GM12878 (cell line): ENCODE data around the gene PRR12.

ENCODE experiments used
- BACH1 ChIP-seq: fragments of 450-650 bp; IDR thresholded peaks from 2 replicates; pipeline ENCODE4 v1.6.1; 2017; ENCODE audit warnings: mild to moderate bottlenecking, borderline replicate concordance
- BCL11A ChIP-seq: IDR thresholded peaks from 2 replicates; pipeline ENCODE4 v1.6.1; 2011; ENCODE audit warnings: low read depth, low read length
- CHD4 ChIP-seq: fragments of 200-600 bp; sonication (generic); IDR thresholded peaks from 2 replicates; pipeline ENCODE4 v1.6.1; 2016; ENCODE audit warnings: mild to moderate bottlenecking
- CTCF ChIP-seq, 3 experiments: IDR thresholded peaks in 2 of 3; conservative IDR thresholded peaks in 1 of 3; 2 replicates each; pipeline ENCODE4 v1.5.1; 2011; ENCODE audit warnings: low read depth in 3 of 3, low read length in 3 of 3, mild to moderate bottlenecking in 3 of 3, control low read depth in 2 of 3, moderate library complexity in 2 of 3, inconsistent platforms in 1 of 3, mixed read lengths in 1 of 3; ENCODE audit not compliant: control insufficient read depth in 2 of 3, insufficient read depth in 1 of 3; ENCODE audit errors: extremely low read depth in 1 of 3
- EP300 ChIP-seq, 2 experiments: fragments of 150-350 bp in 1 of 2; IDR thresholded peaks; 2 replicates each; pipeline ENCODE4 v1.6.1; 2011 to 2012; ENCODE audit warnings: low read depth in 2 of 2, low read length in 2 of 2, borderline replicate concordance in 1 of 2, improper control_type of control experiment in 1 of 2, inconsistent platforms in 1 of 2; ENCODE audit not compliant: control insufficient read depth in 1 of 2
- POLR2AphosphoS5 ChIP-seq: IDR thresholded peaks from 2 replicates; pipeline ENCODE4 v1.6.1; 2011; ENCODE audit warnings: mild to moderate bottlenecking, low read length, inconsistent platforms
- SMC3 ChIP-seq: IDR thresholded peaks from 2 replicates; pipeline ENCODE4 v1.6.1; 2011; ENCODE audit warnings: low read length, improper control_type of control experiment, borderline replicate concordance
- STAT3 ChIP-seq: IDR thresholded peaks from 2 replicates; pipeline ENCODE4 v1.6.1; 2011; ENCODE audit warnings: low read depth, low read length, improper control_type of control experiment
- TCF7 ChIP-seq: IDR thresholded peaks from 2 replicates; pipeline ENCODE4 v1.6.1; 2014; ENCODE audit warnings: antibody characterized with exemption, borderline replicate concordance
- ZNF274 ChIP-seq: IDR thresholded peaks from one replicate; pipeline ENCODE4 v1.8.0; 2011; ENCODE audit not compliant: insufficient read length, insufficient read depth

- no peak for TF ChIP-seq EP300 (IDR thresholded peaks at IDR 0.05; ENCODE audit: borderline replicate concordance in 1 of 2, control insufficient read depth in 1 of 2, low read depth in 2 of 2, low read length in 2 of 2)
- no peak for TF ChIP-seq ZNF274
- no peak for TF ChIP-seq CHD4
- TF ChIP-seq TCF7: no peak
- TF ChIP-seq CTCF (IDR thresholded peaks at IDR 0.05 in 2 of 3, conservative IDR thresholded peaks at IDR 0.05 in 1 of 3; ENCODE audit: control insufficient read depth in 2 of 3, extremely low read depth in 1 of 3, insufficient read depth in 1 of 3, low read depth in 3 of 3, low read length in 3 of 3): no peak
- TF ChIP-seq BACH1: no peak
- TF ChIP-seq POLR2AphosphoS5: no peak
- no peak for TF ChIP-seq SMC3
- TF ChIP-seq STAT3: no peak
- no peak for TF ChIP-seq BCL11A
Observed at GRCh38 chr19:49645592-49645991, 54.6 kb downstream of the PRR12 start.
